HEK293 (cell line): ENCODE measurements around the gene SMARCB1.
A peak's percentile ranks its signal among the peaks of the same experiment; 100 is the strongest.

ENCODE experiments used
- BCL11A ChIP-seq: fragments of 450-650 bp; formaldehyde crosslinking; IDR thresholded peaks from 2 replicates; pipeline ENCODE4 v1.5.1; 2016; ENCODE audit warnings: low read depth, missing biosample characterization, missing genetic modification characterization
- HOXA7 ChIP-seq: sonication (generic); formaldehyde crosslinking; IDR thresholded peaks from 2 replicates; pipeline ENCODE4 v1.8.1; 2022; ENCODE audit warnings: missing genetic modification reagents, borderline replicate concordance
- HOXC10 ChIP-seq: sonication (generic); formaldehyde crosslinking; IDR thresholded peaks from 2 replicates; pipeline ENCODE4 v1.8.1; 2023; ENCODE audit warnings: mild to moderate bottlenecking, missing genetic modification reagents
- KLF17 ChIP-seq: fragments of 450-650 bp; formaldehyde crosslinking; IDR thresholded peaks from 2 replicates; pipeline ENCODE4 v1.5.1; 2016; ENCODE audit warnings: missing biosample characterization, missing genetic modification characterization
- KLF7 ChIP-seq: fragments of 450-650 bp; formaldehyde crosslinking; IDR thresholded peaks from 2 replicates; pipeline ENCODE4 v1.5.1; 2016; ENCODE audit warnings: missing biosample characterization, missing genetic modification characterization, borderline replicate concordance
- PRDM1 ChIP-seq: fragments of 450-650 bp; formaldehyde crosslinking; IDR thresholded peaks from 2 replicates; pipeline ENCODE4; 2016; ENCODE audit warnings: missing biosample characterization, missing genetic modification characterization
- PRDM10 ChIP-seq: fragments of 450-650 bp; formaldehyde crosslinking; IDR thresholded peaks from 2 replicates; pipeline ENCODE4 v1.5.1; 2016; ENCODE audit warnings: missing biosample characterization, missing genetic modification characterization
- RBAK ChIP-seq: fragments of 450-650 bp; formaldehyde crosslinking; IDR thresholded peaks from 2 replicates; pipeline ENCODE4 v1.5.1; 2016; ENCODE audit warnings: missing biosample characterization, missing genetic modification characterization
- SCRT1 ChIP-seq: fragments of 450-650 bp; formaldehyde crosslinking; IDR thresholded peaks from 2 replicates; pipeline ENCODE4 v1.5.1; 2016; ENCODE audit warnings: missing biosample characterization, missing genetic modification characterization, borderline replicate concordance
- ZBTB17 ChIP-seq: fragments of 450-650 bp; formaldehyde crosslinking; IDR thresholded peaks from 2 replicates; pipeline ENCODE4 v1.5.1; 2016; ENCODE audit warnings: missing biosample characterization, missing genetic modification characterization
- ZIC2 ChIP-seq: fragments of 450-650 bp; formaldehyde crosslinking; IDR thresholded peaks from 2 replicates; pipeline ENCODE4 v1.5.1; 2016; ENCODE audit warnings: missing biosample characterization, missing genetic modification characterization
- ZNF121 ChIP-seq: fragments of 450-650 bp; formaldehyde crosslinking; IDR thresholded peaks from 2 replicates; pipeline ENCODE4 v1.5.1; 2016; ENCODE audit warnings: missing biosample characterization, missing genetic modification characterization
- ZNF146 ChIP-seq: fragments of 450-650 bp; formaldehyde crosslinking; IDR thresholded peaks from 2 replicates; pipeline ENCODE4 v1.5.1; 2016; ENCODE audit warnings: missing biosample characterization, missing genetic modification characterization
- ZNF19 ChIP-seq: fragments of 450-650 bp; formaldehyde crosslinking; IDR thresholded peaks from 2 replicates; pipeline ENCODE4; 2016; ENCODE audit warnings: missing biosample characterization, missing genetic modification characterization, low read depth
- ZNF2 ChIP-seq: fragments of 450-650 bp; formaldehyde crosslinking; IDR thresholded peaks from 2 replicates; pipeline ENCODE4 v1.5.1; 2016; ENCODE audit warnings: missing biosample characterization, missing genetic modification characterization
- ZNF202 ChIP-seq: fragments of 450-650 bp; formaldehyde crosslinking; IDR thresholded peaks from 2 replicates; pipeline ENCODE4 v1.5.1; 2016; ENCODE audit warnings: missing biosample characterization, missing genetic modification characterization, borderline replicate concordance
- ZNF221 ChIP-seq: fragments of 450-650 bp; formaldehyde crosslinking; IDR thresholded peaks from 2 replicates; pipeline ENCODE4 v1.5.1; 2017; ENCODE audit warnings: missing biosample characterization, missing genetic modification characterization, borderline replicate concordance
- ZNF23 ChIP-seq: fragments of 450-650 bp; formaldehyde crosslinking; IDR thresholded peaks from 2 replicates; pipeline ENCODE4 v1.5.1; 2016; ENCODE audit warnings: missing biosample characterization, missing genetic modification characterization, borderline replicate concordance
- ZNF24 ChIP-seq: fragments of 450-650 bp; formaldehyde crosslinking; IDR thresholded peaks from 2 replicates; pipeline ENCODE4 v1.5.1; 2016; ENCODE audit warnings: missing biosample characterization, missing genetic modification characterization
- ZNF391 ChIP-seq: fragments of 450-650 bp; formaldehyde crosslinking; IDR thresholded peaks from 2 replicates; pipeline ENCODE4 v1.5.1; 2016; ENCODE audit warnings: low read depth, missing biosample characterization, missing genetic modification characterization, borderline replicate concordance
- ZNF433 ChIP-seq: fragments of 450-650 bp; formaldehyde crosslinking; IDR thresholded peaks from 2 replicates; pipeline ENCODE4 v1.5.1; 2016; ENCODE audit warnings: missing biosample characterization, missing genetic modification characterization, low read depth
- ZNF48 ChIP-seq: fragments of 450-650 bp; formaldehyde crosslinking; IDR thresholded peaks from 2 replicates; pipeline ENCODE4 v1.5.1; 2016; ENCODE audit warnings: missing biosample characterization, missing genetic modification characterization
- ZNF548 ChIP-seq: fragments of 450-650 bp; formaldehyde crosslinking; IDR thresholded peaks from 2 replicates; pipeline ENCODE4 v1.5.1; 2016; ENCODE audit warnings: missing biosample characterization, missing genetic modification characterization
- ZNF600 ChIP-seq: fragments of 450-650 bp; formaldehyde crosslinking; IDR thresholded peaks from 2 replicates; pipeline ENCODE4 v1.5.1; 2016; ENCODE audit warnings: missing biosample characterization, missing genetic modification characterization
- ZNF654 ChIP-seq: fragments of 450-650 bp; formaldehyde crosslinking; IDR thresholded peaks from 2 replicates; pipeline ENCODE4 v1.5.1; 2016; ENCODE audit warnings: low read depth, missing biosample characterization, missing genetic modification characterization
- ZNF747 ChIP-seq: fragments of 450-650 bp; formaldehyde crosslinking; IDR thresholded peaks from 2 replicates; pipeline ENCODE4 v1.5.1; 2016; ENCODE audit warnings: missing biosample characterization, missing genetic modification characterization
- ZNF776 ChIP-seq: fragments of 450-650 bp; formaldehyde crosslinking; IDR thresholded peaks from 2 replicates; pipeline ENCODE4 v1.5.0; 2017; ENCODE audit warnings: missing biosample characterization, missing genetic modification characterization, borderline replicate concordance
- ZNF785 ChIP-seq: fragments of 450-650 bp; formaldehyde crosslinking; IDR thresholded peaks from 2 replicates; pipeline ENCODE4 v1.5.1; 2016; ENCODE audit warnings: missing biosample characterization, missing genetic modification characterization
- TF ChIP-seq, protein P1 (sequence below): fragments of 450-650 bp; formaldehyde crosslinking; IDR thresholded peaks from 2 replicates; pipeline ENCODE4 v1.5.1; 2016; ENCODE audit warnings: missing biosample characterization, missing genetic modification characterization
- TF ChIP-seq, protein P2 (sequence below): fragments of 450-650 bp; formaldehyde crosslinking; IDR thresholded peaks from 2 replicates; pipeline ENCODE4 v1.5.1; 2016; ENCODE audit warnings: missing biosample characterization, missing genetic modification characterization
- TF ChIP-seq, protein P3 (sequence below): fragments of 450-650 bp; formaldehyde crosslinking; IDR thresholded peaks from 2 replicates; pipeline ENCODE4 v1.5.1; 2017; ENCODE audit warnings: missing biosample characterization, missing genetic modification characterization

Gene SMARCB1

DNA sequence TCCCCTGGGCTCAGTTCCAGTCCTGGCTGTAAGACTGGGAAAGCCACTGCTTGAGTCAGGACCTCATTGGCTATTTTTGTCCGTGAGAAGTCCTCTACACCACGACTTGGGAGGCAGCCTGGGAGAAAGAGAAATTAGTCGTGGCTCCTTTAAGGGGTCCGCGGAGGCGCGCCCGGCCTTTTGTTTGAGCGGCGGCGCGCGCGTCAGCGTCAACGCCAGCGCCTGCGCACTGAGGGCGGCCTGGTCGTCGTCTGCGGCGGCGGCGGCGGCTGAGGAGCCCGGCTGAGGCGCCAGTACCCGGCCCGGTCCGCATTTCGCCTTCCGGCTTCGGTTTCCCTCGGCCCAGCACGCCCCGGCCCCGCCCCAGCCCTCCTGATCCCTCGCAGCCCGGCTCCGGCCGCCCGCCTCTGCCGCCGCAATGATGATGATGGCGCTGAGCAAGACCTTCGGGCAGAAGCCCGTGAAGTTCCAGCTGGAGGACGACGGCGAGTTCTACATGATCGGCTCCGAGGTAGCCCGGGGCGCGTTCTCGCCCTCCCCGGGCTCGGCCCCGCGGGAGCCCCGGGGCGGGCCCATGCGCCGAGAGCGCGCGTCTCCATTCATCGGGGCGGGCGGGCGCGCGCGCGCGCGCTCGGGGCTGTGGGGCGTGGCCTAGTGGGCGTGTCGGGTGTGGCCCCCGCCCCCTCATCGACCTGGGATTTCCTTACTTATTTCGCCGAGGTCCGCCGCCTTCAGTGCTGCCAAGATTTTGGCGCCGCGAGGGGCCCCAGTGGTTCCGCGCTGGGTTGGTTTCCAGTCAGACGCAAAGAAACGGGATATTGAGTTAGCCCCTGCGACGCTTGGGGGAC lies at the start of gene SMARCB1 (continued):
- TF ChIP-seq ZNF747 (tag by site-specific recombination) (no peak), ZNF2 (tag by site-specific recombination) (no peak), ZNF19 (no peak), BCL11A (no peak), ZNF24 (no peak), ZNF391 (no peak), PRDM1 (tag by site-specific recombination) (no peak), ZNF433 (no peak), ZNF548 (tag by site-specific recombination) (no peak), ZNF785 (tag by site-specific recombination) (no peak), ZNF600 (no peak), PRDM10 (tag by site-specific recombination) (peak; percentile 99), ZNF654 (tag by site-specific recombination) (no peak), ZNF48 (tag by site-specific recombination) (no peak), ZNF146 (no peak), SCRT1 (tag by site-specific recombination) (no peak), HOXA7 (CRISPR knock-in tag) (no peak), ZNF221 (tag by site-specific recombination) (no peak), ZBTB17 (tag by site-specific recombination) (no peak), RBAK (no peak), ZNF121 (tag by site-specific recombination) (no peak), KLF17 (tag by site-specific recombination) (peak; percentile 31; the same call in 1 of the 2 replicates), ZIC2 (tag by site-specific recombination) (no peak), ZNF776 (no peak), HOXC10 (CRISPR knock-in tag) (no peak), ZNF202 (no peak), ZNF23 (tag by site-specific recombination) (no peak), KLF7 (tag by site-specific recombination) (no peak)
- TF ChIP-seq, protein P1, sequence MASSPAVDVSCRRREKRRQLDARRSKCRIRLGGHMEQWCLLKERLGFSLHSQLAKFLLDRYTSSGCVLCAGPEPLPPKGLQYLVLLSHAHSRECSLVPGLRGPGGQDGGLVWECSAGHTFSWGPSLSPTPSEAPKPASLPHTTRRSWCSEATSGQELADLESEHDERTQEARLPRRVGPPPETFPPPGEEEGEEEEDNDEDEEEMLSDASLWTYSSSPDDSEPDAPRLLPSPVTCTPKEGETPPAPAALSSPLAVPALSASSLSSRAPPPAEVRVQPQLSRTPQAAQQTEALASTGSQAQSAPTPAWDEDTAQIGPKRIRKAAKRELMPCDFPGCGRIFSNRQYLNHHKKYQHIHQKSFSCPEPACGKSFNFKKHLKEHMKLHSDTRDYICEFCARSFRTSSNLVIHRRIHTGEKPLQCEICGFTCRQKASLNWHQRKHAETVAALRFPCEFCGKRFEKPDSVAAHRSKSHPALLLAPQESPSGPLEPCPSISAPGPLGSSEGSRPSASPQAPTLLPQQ (tag by site-specific recombination) = peak; percentile 83; the same call in 1 of the 2 replicates
- TF ChIP-seq, protein P2, sequence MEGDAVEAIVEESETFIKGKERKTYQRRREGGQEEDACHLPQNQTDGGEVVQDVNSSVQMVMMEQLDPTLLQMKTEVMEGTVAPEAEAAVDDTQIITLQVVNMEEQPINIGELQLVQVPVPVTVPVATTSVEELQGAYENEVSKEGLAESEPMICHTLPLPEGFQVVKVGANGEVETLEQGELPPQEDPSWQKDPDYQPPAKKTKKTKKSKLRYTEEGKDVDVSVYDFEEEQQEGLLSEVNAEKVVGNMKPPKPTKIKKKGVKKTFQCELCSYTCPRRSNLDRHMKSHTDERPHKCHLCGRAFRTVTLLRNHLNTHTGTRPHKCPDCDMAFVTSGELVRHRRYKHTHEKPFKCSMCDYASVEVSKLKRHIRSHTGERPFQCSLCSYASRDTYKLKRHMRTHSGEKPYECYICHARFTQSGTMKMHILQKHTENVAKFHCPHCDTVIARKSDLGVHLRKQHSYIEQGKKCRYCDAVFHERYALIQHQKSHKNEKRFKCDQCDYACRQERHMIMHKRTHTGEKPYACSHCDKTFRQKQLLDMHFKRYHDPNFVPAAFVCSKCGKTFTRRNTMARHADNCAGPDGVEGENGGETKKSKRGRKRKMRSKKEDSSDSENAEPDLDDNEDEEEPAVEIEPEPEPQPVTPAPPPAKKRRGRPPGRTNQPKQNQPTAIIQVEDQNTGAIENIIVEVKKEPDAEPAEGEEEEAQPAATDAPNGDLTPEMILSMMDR (tag by site-specific recombination) = no peak
- TF ChIP-seq, protein P3, sequence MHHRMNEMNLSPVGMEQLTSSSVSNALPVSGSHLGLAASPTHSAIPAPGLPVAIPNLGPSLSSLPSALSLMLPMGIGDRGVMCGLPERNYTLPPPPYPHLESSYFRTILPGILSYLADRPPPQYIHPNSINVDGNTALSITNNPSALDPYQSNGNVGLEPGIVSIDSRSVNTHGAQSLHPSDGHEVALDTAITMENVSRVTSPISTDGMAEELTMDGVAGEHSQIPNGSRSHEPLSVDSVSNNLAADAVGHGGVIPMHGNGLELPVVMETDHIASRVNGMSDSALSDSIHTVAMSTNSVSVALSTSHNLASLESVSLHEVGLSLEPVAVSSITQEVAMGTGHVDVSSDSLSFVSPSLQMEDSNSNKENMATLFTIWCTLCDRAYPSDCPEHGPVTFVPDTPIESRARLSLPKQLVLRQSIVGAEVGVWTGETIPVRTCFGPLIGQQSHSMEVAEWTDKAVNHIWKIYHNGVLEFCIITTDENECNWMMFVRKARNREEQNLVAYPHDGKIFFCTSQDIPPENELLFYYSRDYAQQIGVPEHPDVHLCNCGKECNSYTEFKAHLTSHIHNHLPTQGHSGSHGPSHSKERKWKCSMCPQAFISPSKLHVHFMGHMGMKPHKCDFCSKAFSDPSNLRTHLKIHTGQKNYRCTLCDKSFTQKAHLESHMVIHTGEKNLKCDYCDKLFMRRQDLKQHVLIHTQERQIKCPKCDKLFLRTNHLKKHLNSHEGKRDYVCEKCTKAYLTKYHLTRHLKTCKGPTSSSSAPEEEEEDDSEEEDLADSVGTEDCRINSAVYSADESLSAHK (tag by site-specific recombination) = no peak
